ENCODE measurements around the gene KLHL26. TPM values are rescaled to one million over a fixed set of nuclear protein-coding genes. Genes with fewer than 3 reads are reported as not detected.
A peak's percentile ranks its signal among the peaks of the same experiment; 100 is the strongest.

Gene KLHL26
- total and polyA plus RNA-seq, 2 of the 13 experiments (the other 11 are each of a cell fraction or from before 2014, with no cell fraction given) = 1.5 to 1.7 TPM

DNA sequence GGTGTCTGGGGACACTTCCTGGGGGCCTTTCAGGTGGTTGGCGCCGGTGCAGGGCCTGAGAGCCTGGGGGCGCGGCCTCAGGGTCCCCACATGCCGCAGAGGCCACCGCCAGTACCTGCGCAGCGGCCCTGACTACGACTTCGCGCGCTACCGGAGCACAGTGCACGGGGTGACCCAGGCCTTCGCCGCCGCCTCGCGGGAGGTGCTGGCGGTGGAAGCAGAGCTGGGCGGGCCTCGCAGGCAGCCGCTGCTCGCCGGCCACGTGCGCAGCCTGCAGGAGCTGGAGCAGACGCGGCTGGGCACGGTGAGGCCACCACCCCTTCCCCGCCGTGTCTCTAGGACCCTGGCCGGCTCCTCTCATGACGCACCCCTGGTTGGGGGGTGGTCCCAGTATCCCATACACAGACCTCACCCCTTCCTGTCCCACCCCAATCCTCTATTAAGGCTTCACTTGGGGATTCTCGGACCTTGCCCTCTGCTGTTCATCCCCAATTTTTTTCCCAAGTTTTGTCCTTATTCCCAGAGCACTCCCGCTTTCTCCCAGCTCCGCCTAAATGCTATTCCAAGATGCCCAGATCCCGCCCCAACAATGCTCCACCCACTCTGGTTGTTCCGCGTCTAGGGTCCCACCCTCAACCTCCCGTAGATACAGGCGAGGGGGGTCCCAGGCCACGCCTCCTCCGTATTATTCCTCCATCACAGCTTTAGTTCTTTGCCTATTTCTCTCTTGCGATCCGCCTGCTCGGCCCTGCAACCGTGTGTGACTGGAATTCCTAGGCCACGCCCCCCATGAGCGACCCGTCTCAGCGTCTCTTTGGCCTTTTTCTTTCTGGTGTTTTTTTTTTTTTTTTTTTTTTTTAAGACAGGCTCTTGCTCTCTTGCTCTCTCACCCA lies 47.2 kb upstream of the KLHL26 start (continued):
- TF ChIP-seq ESRRA (CRISPR knock-in tag; IDR thresholded peaks at IDR 0.05; ENCODE audit: low read depth) (peak; percentile 75; the same call in 1 of the 2 replicates), ZNF431 (CRISPR knock-in tag; IDR thresholded peaks at IDR 0.05; ENCODE audit: borderline replicate concordance, low read depth) (0 out of 2 replicates have a peak, but pooled peaks have one; percentile 64), ZNF776 (CRISPR knock-in tag; IDR thresholded peaks at IDR 0.05) (peak; percentile 77), GLI4 (CRISPR knock-in tag; IDR thresholded peaks at IDR 0.05; ENCODE audit: borderline replicate concordance) (peak; percentile 84), ZZZ3 (CRISPR knock-in tag; IDR thresholded peaks at IDR 0.05; ENCODE audit: borderline replicate concordance) (peak; percentile 86; the same call in 1 of the 2 replicates), SIN3A (IDR thresholded peaks at IDR 0.05; ENCODE audit: borderline replicate concordance, low read depth, low read length) (0 out of 2 replicates have a peak, but pooled peaks have one; percentile 23), ZNF564 (CRISPR knock-in tag; IDR thresholded peaks at IDR 0.05) (peak; percentile 93), HES4 (CRISPR knock-in tag; IDR thresholded peaks at IDR 0.05; ENCODE audit: borderline replicate concordance) (peak; percentile 100), ZNF569 (CRISPR knock-in tag; IDR thresholded peaks at IDR 0.05; ENCODE audit: borderline replicate concordance) (peak; percentile 52; the same call in 1 of the 2 replicates), GZF1 (CRISPR knock-in tag; IDR thresholded peaks at IDR 0.05) (peak; percentile 88; the same call in 1 of the 2 replicates), RFX5 (IDR thresholded peaks at IDR 0.05; ENCODE audit: low read depth, low read length) (no peak), ZNF841 (CRISPR knock-in tag; IDR thresholded peaks at IDR 0.05; ENCODE audit: borderline replicate concordance) (peak; percentile 69; the same call in 1 of the 2 replicates), ZFX (CRISPR knock-in tag; IDR thresholded peaks at IDR 0.05; ENCODE audit: low read depth) (peak; percentile 84), ZNF879 (CRISPR knock-in tag; IDR thresholded peaks at IDR 0.05) (0 out of 2 replicates have a peak, but pooled peaks have one; percentile 92), ZNF83 (CRISPR knock-in tag; IDR thresholded peaks at IDR 0.05; ENCODE audit: borderline replicate concordance) (peak; percentile 54; the same call in 1 of the 2 replicates), ZSCAN21 (CRISPR knock-in tag; IDR thresholded peaks at IDR 0.05; ENCODE audit: borderline replicate concordance) (peak; percentile 99), ZNF446 (CRISPR knock-in tag; IDR thresholded peaks at IDR 0.05) (peak; percentile 98; the same call in 1 of the 2 replicates), ZNF713 (CRISPR knock-in tag; IDR thresholded peaks at IDR 0.05) (0 out of 2 replicates have a peak, but pooled peaks have one; percentile 9)
- TF ChIP-seq, protein P1, sequence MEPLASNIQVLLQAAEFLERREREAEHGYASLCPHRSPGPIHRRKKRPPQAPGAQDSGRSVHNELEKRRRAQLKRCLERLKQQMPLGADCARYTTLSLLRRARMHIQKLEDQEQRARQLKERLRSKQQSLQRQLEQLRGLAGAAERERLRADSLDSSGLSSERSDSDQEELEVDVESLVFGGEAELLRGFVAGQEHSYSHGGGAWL (CRISPR knock-in tag; IDR thresholded peaks at IDR 0.05) = peak; percentile 96
- TF ChIP-seq, protein P2, sequence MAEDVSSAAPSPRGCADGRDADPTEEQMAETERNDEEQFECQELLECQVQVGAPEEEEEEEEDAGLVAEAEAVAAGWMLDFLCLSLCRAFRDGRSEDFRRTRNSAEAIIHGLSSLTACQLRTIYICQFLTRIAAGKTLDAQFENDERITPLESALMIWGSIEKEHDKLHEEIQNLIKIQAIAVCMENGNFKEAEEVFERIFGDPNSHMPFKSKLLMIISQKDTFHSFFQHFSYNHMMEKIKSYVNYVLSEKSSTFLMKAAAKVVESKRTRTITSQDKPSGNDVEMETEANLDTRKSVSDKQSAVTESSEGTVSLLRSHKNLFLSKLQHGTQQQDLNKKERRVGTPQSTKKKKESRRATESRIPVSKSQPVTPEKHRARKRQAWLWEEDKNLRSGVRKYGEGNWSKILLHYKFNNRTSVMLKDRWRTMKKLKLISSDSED (CRISPR knock-in tag; IDR thresholded peaks at IDR 0.05) = peak; percentile 98
